Esophagus muscularis mucosa (tissue), 4 donors: ENCODE results near the gene FYB1. TPM values are rescaled to one million over a fixed set of nuclear protein-coding genes. Genes with fewer than 3 reads are reported as not detected.

ENCODE experiments used
- DNase-seq: peaks from one replicate; pipeline ENCODE4 v3.0.0-alpha.2; 2017; ENCODE audit errors: extremely low spot score
- H3K27ac ChIP-seq, 4 donors: fragments of 200-600 bp; sonication (generic); replicated peaks in 1 of 4; 1 replicate in 3 of 4; 2 replicates in 1 of 4; pipeline ENCODE4 v1.5.1; 2016 to 2019; ENCODE audit warnings: mild to moderate bottlenecking in 1 of 4
- H3K27me3 ChIP-seq, 4 donors: fragments of 200-600 bp; sonication (generic); one replicate each; pipeline versions ENCODE4 v1.5.1 to v1.6.0; 2016 to 2019
- H3K36me3 ChIP-seq, 4 donors: fragments of 200-600 bp; sonication (generic); one replicate each; pipeline ENCODE4 v1.5.1; 2016 to 2019
- H3K4me1 ChIP-seq, 4 donors: fragments of 200-600 bp; sonication (generic); one replicate each; pipeline ENCODE4 v1.5.1; 2016 to 2019
- H3K4me3 ChIP-seq, 4 donors: fragments of 200-600 bp; sonication (generic); 1 replicate in 2 of 4; 2 replicates in 2 of 4; pipeline ENCODE4 v1.5.1; 2016 to 2019; ENCODE audit warnings: mild to moderate bottlenecking in 4 of 4, moderate library complexity in 1 of 4
- H3K9me3 ChIP-seq, 4 donors: fragments of 200-600 bp; sonication (generic); 1 replicate in 3 of 4; 2 replicates in 1 of 4; pipeline ENCODE4 v1.5.1; 2016 to 2019
- CTCF ChIP-seq, 3 experiments: fragments of 200-600 bp in 2 of 3; fragments of 450-650 bp in 1 of 3; sonication (generic) in 2 of 3; IDR thresholded peaks; one replicate each; pipeline ENCODE4 v1.5.1; 2017 to 2019; ENCODE audit warnings: antibody characterized with exemption in 3 of 3, mild to moderate bottlenecking in 2 of 3, moderate library complexity in 1 of 3
- EP300 ChIP-seq: sonication (generic); formaldehyde crosslinking; IDR thresholded peaks from one replicate; pipeline ENCODE4 v1.6.1; 2017; ENCODE audit warnings: antibody characterized with exemption
- POLR2A ChIP-seq: fragments of 450-650 bp; IDR thresholded peaks from one replicate; pipeline ENCODE4 v1.6.1; 2017; ENCODE audit warnings: antibody characterized with exemption, moderate library complexity, mild to moderate bottlenecking, low read depth
- POLR2AphosphoS5 ChIP-seq, 2 donors: sonication (generic); formaldehyde crosslinking; IDR thresholded peaks; one replicate each; pipeline ENCODE4 v1.6.1; 2017; ENCODE audit warnings: antibody characterized with exemption in 2 of 2
- WGBS: methylation state at CpG from one replicate; pipeline ENCODE4 v1.1.5; 2018; 5-methylcytosine and 5-hydroxymethylcytosine counted together
- intact Hi-C: fragments of 100-400 bp; cut with DNase I; formaldehyde crosslinking; loops from one replicate; pipeline ENCODE4 v1.15.1; 2023
- total RNA-seq, 4 donors: library from RNA; depleted of rRNA; stranded (reverse); fragments of >200 nt; gene quantifications; one replicate each; pipeline versions ENCODE4 v1.1.0 to v1.2.1, GENCODE V29; 2016

The FYB1 gene
- total RNA-seq, 4 donors from 2014 or later = 3.2 to 12.9 (median 3.9) TPM

GRCh38 chr5:39143151-39143860 is 76.1 kb downstream of the FYB1 start:
- Histone ChIP-seq H3K4me3 (no peak overlapping the region), H3K9me3 (no peaks in the 10 kb centered on the region), H3K27ac (no peak overlapping the region), H3K36me3 (no peaks in the 10 kb centered on the region), H3K27me3 (no peaks in the 10 kb centered on the region), H3K4me1 (peaks cover 0 to under 1% (median 0%) of the 10 kb centered on the region in 4 donors)
- 73% methylated on average over 3 of the region's 3 CpGs for WGBS
- TF ChIP-seq EP300 = no peak
- TF ChIP-seq CTCF (IDR thresholded peaks at IDR 0.05) = no peak
- TF ChIP-seq POLR2AphosphoS5 (IDR thresholded peaks at IDR 0.05) = no peak
- TF ChIP-seq POLR2A = no peak
- intact Hi-C loops = no loop called here
- no peak for DNase-seq

- DNase-seq = no peak
- Histone ChIP-seq H3K4me1 (no peaks in the 10 kb centered on the region), H3K36me3 (no peaks in the 10 kb centered on the region), H3K4me3 (no peak overlapping the region), H3K9me3 (no peaks in the 10 kb centered on the region), H3K27me3 (no peaks in the 10 kb centered on the region), H3K27ac (no peak overlapping the region)
- intact Hi-C loops = no loop called here
- 91% methylated on average over 7 of the region's 7 CpGs for WGBS
- TF ChIP-seq CTCF (IDR thresholded peaks at IDR 0.05) = no peak
- no peak for TF ChIP-seq POLR2A
- no peak for TF ChIP-seq POLR2AphosphoS5 (IDR thresholded peaks at IDR 0.05)
Measured at GRCh38 chr5:39140558-39141168, 78.7 kb downstream of the FYB1 start.

GRCh38 chr5:39138892-39139291 is 80.5 kb downstream of the FYB1 start:
- Histone ChIP-seq H3K9me3 (no peaks in the 10 kb centered on the region), H3K36me3 (no peaks in the 10 kb centered on the region), H3K4me1 (no peaks in the 10 kb centered on the region), H3K4me3 (no peak overlapping the region), H3K27ac (no peak overlapping the region), H3K27me3 (no peaks in the 10 kb centered on the region)
- DNase-seq = no peak
- TF ChIP-seq POLR2A (no peak), EP300 (no peak), CTCF (IDR thresholded peaks at IDR 0.05) (no peak), POLR2AphosphoS5 (IDR thresholded peaks at IDR 0.05) (no peak)
- intact Hi-C loops = no loop called here
- WGBS = 64% methylated on average over 2 of the region's 2 CpGs

- intact Hi-C loops = no loop called here
- Histone ChIP-seq H3K9me3 (no peaks in the 10 kb centered on the region), H3K4me3 (no peak overlapping the region), H3K27ac (no peak overlapping the region), H3K36me3 (no peaks in the 10 kb centered on the region), H3K4me1 (no peaks in the 10 kb centered on the region), H3K27me3 (no peaks in the 10 kb centered on the region)
- TF ChIP-seq POLR2A (no peak), CTCF (IDR thresholded peaks at IDR 0.05) (no peak), EP300 (no peak), POLR2AphosphoS5 (IDR thresholded peaks at IDR 0.05) (no peak)
- no peak for DNase-seq
- WGBS = 62% methylated on average over 9 of the region's 9 CpGs
Measured at GRCh38 chr5:39137819-39138451, 81.4 kb downstream of the FYB1 start.
